ENCODE results near the gene COL17A1.

The COL17A1 gene

DNA sequence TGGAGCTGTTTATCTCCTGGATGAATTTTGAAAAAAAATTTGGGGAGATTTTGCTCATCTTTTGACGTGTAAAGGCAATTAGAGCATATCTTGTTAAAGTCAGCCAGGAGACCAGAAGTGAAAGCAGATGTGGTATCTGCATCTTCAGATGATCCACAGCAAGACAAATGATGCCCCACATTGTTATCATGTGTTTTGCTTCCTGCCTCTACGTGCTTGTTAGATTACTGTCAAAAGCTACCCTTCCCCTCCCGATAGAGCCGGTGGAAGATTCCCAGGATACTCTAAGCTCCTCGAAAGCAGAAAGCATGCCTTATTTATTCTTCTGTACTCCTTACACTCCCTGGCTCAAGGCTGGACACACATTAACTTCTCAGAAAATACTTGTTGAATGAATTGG is 12.9 kb downstream of the COL17A1 start:
- TF ChIP-seq, protein P1, sequence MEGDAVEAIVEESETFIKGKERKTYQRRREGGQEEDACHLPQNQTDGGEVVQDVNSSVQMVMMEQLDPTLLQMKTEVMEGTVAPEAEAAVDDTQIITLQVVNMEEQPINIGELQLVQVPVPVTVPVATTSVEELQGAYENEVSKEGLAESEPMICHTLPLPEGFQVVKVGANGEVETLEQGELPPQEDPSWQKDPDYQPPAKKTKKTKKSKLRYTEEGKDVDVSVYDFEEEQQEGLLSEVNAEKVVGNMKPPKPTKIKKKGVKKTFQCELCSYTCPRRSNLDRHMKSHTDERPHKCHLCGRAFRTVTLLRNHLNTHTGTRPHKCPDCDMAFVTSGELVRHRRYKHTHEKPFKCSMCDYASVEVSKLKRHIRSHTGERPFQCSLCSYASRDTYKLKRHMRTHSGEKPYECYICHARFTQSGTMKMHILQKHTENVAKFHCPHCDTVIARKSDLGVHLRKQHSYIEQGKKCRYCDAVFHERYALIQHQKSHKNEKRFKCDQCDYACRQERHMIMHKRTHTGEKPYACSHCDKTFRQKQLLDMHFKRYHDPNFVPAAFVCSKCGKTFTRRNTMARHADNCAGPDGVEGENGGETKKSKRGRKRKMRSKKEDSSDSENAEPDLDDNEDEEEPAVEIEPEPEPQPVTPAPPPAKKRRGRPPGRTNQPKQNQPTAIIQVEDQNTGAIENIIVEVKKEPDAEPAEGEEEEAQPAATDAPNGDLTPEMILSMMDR (conservative IDR thresholded peaks at IDR 0.05; ENCODE audit: low read depth, low read length): no peak
- no peak overlapping the region for H3K4me3 ChIP-seq (ENCODE audit: low read length)
- no peak for DNase-seq (ENCODE audit: low read depth)

DNA sequence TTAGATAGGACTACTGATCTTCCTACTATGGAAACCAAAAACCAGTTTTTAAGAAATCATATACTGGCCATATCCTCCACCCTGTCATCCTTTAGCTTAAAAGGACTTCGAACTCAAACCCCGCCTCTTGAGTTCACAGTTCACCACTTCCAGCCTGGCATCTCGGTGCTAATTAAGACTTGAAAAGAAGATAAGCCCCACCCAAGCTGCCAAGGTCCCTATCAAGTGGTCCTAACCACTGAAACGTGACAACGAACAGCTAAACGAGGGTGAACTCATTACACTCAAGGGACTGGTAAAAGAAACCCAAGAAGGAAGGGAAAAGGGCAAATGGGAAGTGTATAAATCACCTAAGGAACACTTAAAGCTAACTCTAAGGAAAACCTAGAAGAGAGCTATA is 16.1 kb downstream of the COL17A1 start:
- TF ChIP-seq, protein P1 (conservative IDR thresholded peaks at IDR 0.05; ENCODE audit: low read depth, low read length): no peak
- H3K4me3 ChIP-seq (ENCODE audit: low read length): no peak overlapping the region
- no peak for DNase-seq (ENCODE audit: low read depth)

DNA sequence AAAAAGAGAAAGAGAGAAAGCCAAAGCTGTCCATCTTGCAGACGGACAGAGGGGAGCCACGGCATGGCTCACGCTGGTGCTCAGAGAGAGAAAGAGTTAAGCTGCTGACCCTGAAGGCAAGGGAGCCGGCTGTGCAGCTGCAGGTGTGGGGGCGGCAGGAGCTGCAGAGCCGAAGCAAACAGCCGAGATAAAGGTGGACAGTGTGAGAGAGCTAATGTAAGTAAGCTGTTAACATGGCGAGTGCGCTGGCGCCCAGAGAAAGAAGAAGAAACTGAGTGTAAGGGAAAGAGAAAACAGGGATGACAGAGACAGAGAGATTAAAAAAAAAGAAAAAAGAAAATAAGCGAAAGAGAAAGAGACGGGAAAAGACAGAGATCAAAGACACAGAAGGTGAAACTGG is 18.2 kb downstream of the COL17A1 start:
- no peak overlapping the region for H3K4me3 ChIP-seq (ENCODE audit: low read length)
- TF ChIP-seq, protein P1 (conservative IDR thresholded peaks at IDR 0.05; ENCODE audit: low read depth, low read length): no peak
- DNase-seq (ENCODE audit: low read depth): no peak

GRCh38 chr10:104066945-104067344 is 18.7 kb downstream of the COL17A1 start:
- TF ChIP-seq, protein P1 (conservative IDR thresholded peaks at IDR 0.05; ENCODE audit: low read depth, low read length): no peak
- no peak overlapping the region for H3K4me3 ChIP-seq (ENCODE audit: low read length)
- no peak for DNase-seq (ENCODE audit: low read depth)

- DNase-seq (ENCODE audit: low read depth): no peak
- no peak overlapping the region for H3K4me3 ChIP-seq (ENCODE audit: low read length)
- TF ChIP-seq, protein P1 (conservative IDR thresholded peaks at IDR 0.05; ENCODE audit: low read depth, low read length): no peak
Measured at GRCh38 chr10:104065748-104066147, 19.9 kb downstream of the COL17A1 start.

DNA sequence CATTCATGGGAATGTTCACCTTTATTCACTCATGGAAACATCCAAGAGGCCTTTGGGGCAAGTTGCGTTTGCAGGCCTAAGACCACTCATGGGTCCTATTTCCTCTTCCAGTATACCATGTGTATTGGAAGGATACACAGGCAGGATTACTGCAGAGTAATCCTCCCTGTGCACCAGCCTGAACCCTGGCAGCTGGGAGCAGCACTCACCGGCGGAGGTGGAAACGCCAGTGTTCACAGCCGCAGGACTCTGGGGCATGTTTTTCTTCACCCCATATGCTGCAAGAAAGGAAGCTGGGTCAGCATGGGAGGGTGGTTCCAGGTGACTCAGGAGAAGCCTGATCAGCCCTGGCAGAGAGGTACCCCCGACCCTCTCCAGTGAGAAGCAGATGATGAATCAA is 24.5 kb downstream of the COL17A1 start:
- DNase-seq (ENCODE audit: low read depth): no peak
- no peak overlapping the region for H3K4me3 ChIP-seq (ENCODE audit: low read length)
- TF ChIP-seq, protein P1 (conservative IDR thresholded peaks at IDR 0.05; ENCODE audit: low read depth, low read length): no peak

GRCh38 chr10:104059364-104059763 is 26.3 kb downstream of the COL17A1 start:
- no peak overlapping the region for H3K4me3 ChIP-seq (ENCODE audit: low read length)
- TF ChIP-seq, protein P1 (conservative IDR thresholded peaks at IDR 0.05; ENCODE audit: low read depth, low read length): no peak
- no peak for DNase-seq (ENCODE audit: low read depth)

Measured in retinal pigment epithelial cell (primary cell).